SKM-1 treated with dmso at 0.1 percent for 144 hours (cell line): ENCODE measurements around the gene FCGR1A.
"Not testable (repeated sequence)": the region's sequence is repeated elsewhere in the genome, so short reads cannot be mapped to it uniquely, and the experiment has no call there.

ENCODE experiments used
- DNase-seq: peaks from one replicate; lab custom pipeline; 2025; ENCODE audit not compliant: unreplicated experiment; lab: John Stamatoyannopoulos, UW

FCGR1A gene

GRCh38 chr1:149775510-149776147 lies 6.9 kb upstream of the FCGR1A start:
- DNase-seq = not testable (repeated sequence)

GRCh38 chr1:149777084-149777483 lies 5.4 kb upstream of the FCGR1A start:
- DNase-seq = not testable (repeated sequence)

GRCh38 chr1:149778313-149778712 lies 4.2 kb upstream of the FCGR1A start:
- not testable (repeated sequence) for DNase-seq

GRCh38 chr1:149781413-149781984 lies 995 bp upstream of the FCGR1A start:
- DNase-seq = not testable (repeated sequence)

GRCh38 chr1:149783289-149783688 lies 795 bp downstream of the FCGR1A start:
- not testable (repeated sequence) for DNase-seq

- not testable (repeated sequence) for DNase-seq
These were observed 1.4 kb downstream of the FCGR1A start for GRCh38 chr1:149783868-149784267.

- not testable (repeated sequence) for DNase-seq
These were observed 5.4 kb downstream of the FCGR1A start for GRCh38 chr1:149787688-149788451.

GRCh38 chr1:149792502-149792901 lies 10.0 kb downstream of the FCGR1A start:
- peak; percentile 15 for DNase-seq

- peak; percentile 51 for DNase-seq
These were observed 10.5 kb downstream of the FCGR1A start for GRCh38 chr1:149792912-149793515.

GRCh38 chr1:149793885-149794284 lies 11.4 kb downstream of the FCGR1A start:
- not testable (repeated sequence) for DNase-seq

- DNase-seq = not testable (repeated sequence)
These were observed 19.1 kb downstream of the FCGR1A start for GRCh38 chr1:149801628-149802027.

GRCh38 chr1:149804417-149805080 lies 22.1 kb downstream of the FCGR1A start:
- not testable (repeated sequence) for DNase-seq

- not testable (repeated sequence) for DNase-seq
These were observed 28.4 kb downstream of the FCGR1A start for GRCh38 chr1:149810697-149811405.

GRCh38 chr1:149811514-149811889 lies 29.0 kb downstream of the FCGR1A start:
- DNase-seq = peak; percentile 12

- peak; percentile 93 for DNase-seq
These were observed 29.7 kb downstream of the FCGR1A start for GRCh38 chr1:149811890-149812829.

GRCh38 chr1:149812893-149813801 lies 30.7 kb downstream of the FCGR1A start:
- peak; percentile 77 for DNase-seq

GRCh38 chr1:149820387-149820786 lies 37.9 kb downstream of the FCGR1A start:
- not testable (repeated sequence) for DNase-seq

- not testable (repeated sequence) for DNase-seq
These were observed 44.1 kb downstream of the FCGR1A start for GRCh38 chr1:149826555-149826954.
